Kidney epithelial cell (primary cell): ENCODE data around the gene SPI1. TPM values are rescaled to one million over a fixed set of nuclear protein-coding genes. Genes with fewer than 3 reads are reported as not detected.

ENCODE experiments used
- DNase-seq: peaks from one replicate; pipeline ENCODE4 v3.0.0-alpha.2; 2010; ENCODE audit warnings: low read depth
- H3K27me3 ChIP-seq: 2 replicates; pipeline ENCODE4 v1.6.0; 2011; ENCODE audit warnings: low read length; ENCODE audit not compliant: control insufficient read depth, insufficient read depth
- H3K36me3 ChIP-seq: 2 replicates; pipeline ENCODE4 v1.5.1; 2011; ENCODE audit warnings: low read length; ENCODE audit not compliant: control insufficient read depth, insufficient read depth
- H3K4me3 ChIP-seq: 2 replicates; pipeline ENCODE4 v1.5.1; 2011; ENCODE audit warnings: low read depth, mild to moderate bottlenecking, control low read depth, low read length
- CTCF ChIP-seq: IDR thresholded peaks from 2 replicates; pipeline ENCODE4 v1.5.1; 2011; ENCODE audit warnings: mild to moderate bottlenecking, moderate library complexity, low read length, control low read depth, inconsistent platforms; ENCODE audit not compliant: insufficient read depth, poor library complexity, severe bottlenecking
- total RNA-seq: library from RNA; depleted of rRNA; stranded (reverse); fragments of >200 nt; gene quantifications from 2 replicates; pipeline ENCODE4 v1.2.3, GENCODE V29; 2015

SPI1 gene
- 0.14 TPM in 1 of 2 replicates, not detected in the other for total RNA-seq

DNA sequence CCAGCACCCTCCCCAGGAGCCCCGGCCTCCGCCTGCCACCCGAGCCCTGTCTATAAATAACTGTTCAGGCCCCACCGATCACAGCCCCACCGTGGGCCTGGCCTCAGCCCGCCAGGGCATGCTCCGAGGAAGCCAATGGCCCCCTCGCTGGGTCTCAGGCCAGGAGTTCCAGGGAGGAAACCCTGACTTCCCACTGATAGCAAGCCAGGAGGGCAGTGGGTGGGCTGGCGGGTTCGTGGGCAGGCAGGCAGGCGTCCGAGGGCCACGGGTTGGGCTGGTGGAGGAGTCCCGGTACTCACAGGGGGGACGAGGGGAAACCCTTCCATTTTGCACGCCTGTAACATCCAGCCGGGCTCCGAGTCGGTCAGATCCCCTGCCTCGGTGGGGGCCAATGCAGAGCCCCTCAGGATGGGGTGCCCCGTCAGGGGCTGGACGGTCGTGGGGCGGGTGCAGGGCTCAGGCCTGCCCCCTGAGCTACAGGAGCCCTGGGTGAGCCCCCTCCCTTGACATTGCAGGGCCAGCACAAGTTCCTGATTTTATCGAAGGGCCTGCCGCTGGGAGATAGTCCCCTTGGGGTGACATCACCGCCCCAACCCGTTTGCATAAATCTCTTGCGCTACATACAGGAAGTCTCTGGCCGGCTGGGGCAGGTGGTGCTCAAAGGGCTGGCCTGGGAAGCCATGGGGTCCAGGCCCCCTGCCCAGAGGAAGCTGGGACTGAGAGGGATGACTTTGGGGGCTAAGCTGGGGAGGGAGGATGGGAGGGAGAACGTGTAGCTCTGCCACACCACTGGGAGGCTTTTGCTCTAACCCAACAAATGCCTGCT lies at the start of gene SPI1:
Gene SPI1 (minus strand): TSS at position 538 of the 826 bp plus-strand sequence. CDS start 194 bp downstream, at position 344.
- no peak for TF ChIP-seq CTCF
- Histone ChIP-seq H3K4me3 (no peak within 1 kb of the TSS), H3K27me3 (peaks cover 1% of the 10 kb centered on the region), H3K36me3 (no peaks in the 10 kb centered on the region)
- DNase-seq, result no peak

DNA sequence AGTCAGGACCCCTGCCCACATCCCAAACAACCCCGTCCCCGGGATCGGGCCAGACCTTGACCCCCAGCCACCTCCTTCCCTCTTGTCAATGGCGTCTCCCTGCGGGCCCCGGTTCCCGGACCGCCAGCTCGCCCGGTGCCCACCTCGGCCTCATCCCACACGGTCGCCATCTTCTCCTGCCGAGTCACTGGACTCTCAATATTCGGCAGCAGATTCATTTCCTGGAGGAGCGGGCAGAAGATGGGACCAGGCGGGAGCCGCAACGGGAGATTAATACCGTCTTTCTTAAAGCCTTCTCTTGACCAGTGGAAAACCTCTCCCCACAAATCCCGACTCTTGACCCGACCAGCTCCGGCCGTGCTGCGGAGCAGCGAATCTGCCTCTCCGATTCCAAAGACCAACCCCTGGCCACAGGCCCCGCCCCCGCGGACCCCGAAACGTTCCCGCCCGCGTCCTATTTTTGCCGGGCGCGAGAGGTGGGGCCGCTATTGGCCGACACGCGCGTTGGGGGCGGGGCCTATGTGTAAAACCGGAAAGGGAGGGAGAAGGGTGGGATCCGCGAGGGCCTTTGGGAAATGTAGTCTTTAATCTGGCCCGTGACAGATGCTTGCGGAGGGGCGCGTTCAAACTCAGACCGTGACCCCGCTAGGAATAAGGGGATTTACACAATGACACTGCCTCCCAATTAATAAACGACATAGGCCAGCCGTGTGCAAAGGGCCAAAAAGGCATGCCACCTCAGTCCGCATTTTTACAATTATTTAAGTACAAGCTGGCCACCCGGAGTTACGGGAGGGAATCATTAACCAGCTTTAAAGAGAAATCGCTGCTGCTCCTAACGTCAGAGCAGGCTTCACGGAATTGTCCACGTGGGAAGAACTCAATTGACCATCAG lies 48.0 kb upstream of the SPI1 start, which contains the start of gene PSMC3:
Gene PSMC3 (minus strand): TSS at position 378 of the 895 bp plus-strand sequence. CDS start 160 bp downstream, at position 218.
- no peak for TF ChIP-seq CTCF
- Histone ChIP-seq H3K4me3 (peak within 1 kb of the TSS; percentile 99), H3K36me3 (peaks cover 2% of the 10 kb centered on the region), H3K27me3 (no peaks in the 10 kb centered on the region)
- DNase-seq, result peak; percentile 69

GRCh38 chr11:47425611-47426010 lies 47.3 kb upstream of the SPI1 start:
- no peak for DNase-seq
- peak overlapping the region; percentile 99 for H3K4me3 ChIP-seq
- H3K36me3 ChIP-seq, result peaks cover 4% of the 10 kb centered on the region
- TF ChIP-seq CTCF, result no peak
- no peaks in the 10 kb centered on the region for H3K27me3 ChIP-seq

GRCh38 chr11:47418454-47419259 lies 40.3 kb upstream of the SPI1 start:
- no peak for TF ChIP-seq CTCF
- H3K4me3 ChIP-seq, result no peak overlapping the region
- DNase-seq, result no peak
- peaks cover 14% of the 10 kb centered on the region for H3K36me3 ChIP-seq
- no peaks in the 10 kb centered on the region for H3K27me3 ChIP-seq

- no peak for DNase-seq
- Histone ChIP-seq H3K4me3 (no peak overlapping the region), H3K27me3 (no peaks in the 10 kb centered on the region), H3K36me3 (peaks cover 14% of the 10 kb centered on the region)
- TF ChIP-seq CTCF, result no peak
These were observed 39.4 kb upstream of the SPI1 start for GRCh38 chr11:47417712-47418111.
